Fibroblast of lung (primary cell): Measurements from ENCODE around the gene RLBP1.

Experiments
- EZH2 ChIP-seq: IDR thresholded peaks from 2 replicates; pipeline ENCODE4 v1.5.1; 2012; ENCODE audit warnings: low read length, control low read depth, mild to moderate bottlenecking; ENCODE audit errors: missing control alignments
- TF ChIP-seq, protein P1 (sequence below), 2 donors: IDR thresholded peaks in 1 of 2; conservative IDR thresholded peaks in 1 of 2; 1 replicate in 1 of 2; 2 replicates in 1 of 2; pipeline ENCODE4 v1.5.1; 2011 to 2012; ENCODE audit warnings: low read length in 2 of 2, control low read depth in 1 of 2, inconsistent platforms in 1 of 2, low read depth in 1 of 2, mild to moderate bottlenecking in 1 of 2

- TF ChIP-seq, protein P1, sequence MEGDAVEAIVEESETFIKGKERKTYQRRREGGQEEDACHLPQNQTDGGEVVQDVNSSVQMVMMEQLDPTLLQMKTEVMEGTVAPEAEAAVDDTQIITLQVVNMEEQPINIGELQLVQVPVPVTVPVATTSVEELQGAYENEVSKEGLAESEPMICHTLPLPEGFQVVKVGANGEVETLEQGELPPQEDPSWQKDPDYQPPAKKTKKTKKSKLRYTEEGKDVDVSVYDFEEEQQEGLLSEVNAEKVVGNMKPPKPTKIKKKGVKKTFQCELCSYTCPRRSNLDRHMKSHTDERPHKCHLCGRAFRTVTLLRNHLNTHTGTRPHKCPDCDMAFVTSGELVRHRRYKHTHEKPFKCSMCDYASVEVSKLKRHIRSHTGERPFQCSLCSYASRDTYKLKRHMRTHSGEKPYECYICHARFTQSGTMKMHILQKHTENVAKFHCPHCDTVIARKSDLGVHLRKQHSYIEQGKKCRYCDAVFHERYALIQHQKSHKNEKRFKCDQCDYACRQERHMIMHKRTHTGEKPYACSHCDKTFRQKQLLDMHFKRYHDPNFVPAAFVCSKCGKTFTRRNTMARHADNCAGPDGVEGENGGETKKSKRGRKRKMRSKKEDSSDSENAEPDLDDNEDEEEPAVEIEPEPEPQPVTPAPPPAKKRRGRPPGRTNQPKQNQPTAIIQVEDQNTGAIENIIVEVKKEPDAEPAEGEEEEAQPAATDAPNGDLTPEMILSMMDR (conservative IDR thresholded peaks at IDR 0.05 in 1 of 2, IDR thresholded peaks at IDR 0.05 in 1 of 2; ENCODE audit: low read depth in 1 of 2, low read length in 2 of 2) = no peak
- no peak for TF ChIP-seq EZH2
Observed at GRCh38 chr15:89184357-89184756, 37.0 kb downstream of the RLBP1 start.
